Measurements from ENCODE around the gene GPR25. TPM values are rescaled to one million over a fixed set of nuclear protein-coding genes. Genes with fewer than 3 reads are reported as not detected.

Gene GPR25
- total RNA-seq, 1 experiment from 2014 or later, result not detected

DNA sequence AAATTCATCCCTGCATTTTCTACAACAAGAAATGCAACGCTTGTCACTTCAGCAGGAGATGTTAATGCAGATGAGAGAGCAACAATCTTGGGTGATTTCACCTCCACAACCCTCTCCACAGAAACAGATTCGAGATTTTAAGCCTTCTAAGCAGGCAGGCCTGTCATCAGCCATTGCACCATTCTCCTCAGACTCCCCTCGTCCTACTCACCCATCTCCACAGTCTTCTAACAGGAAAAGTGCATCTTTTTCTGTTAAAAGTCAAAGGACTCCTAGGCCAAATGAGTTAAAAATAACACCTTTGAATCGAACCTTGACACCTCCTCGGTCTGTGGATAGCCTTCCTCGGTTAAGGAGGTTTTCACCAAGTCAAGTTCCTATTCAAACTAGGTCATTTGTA is 23.4 kb upstream of the GPR25 start:
- Histone ChIP-seq H3K9me2 (ENCODE audit: insufficient read depth) (no peaks in the 10 kb centered on the region), H3K4me1 (ENCODE audit: control insufficient read depth in 1 of 2, insufficient read depth in 2 of 2, low read length in 2 of 2) (no peaks in the 10 kb centered on the region), H3K36me3 (ENCODE audit: control insufficient read depth in 1 of 2, insufficient read depth in 2 of 2, low read length in 2 of 2) (peaks cover 21 to 23% of the 10 kb centered on the region in 2 experiments), H4K20me1 (ENCODE audit: insufficient read depth) (no peaks in the 10 kb centered on the region), H3K4me3 (replicated peaks in 1 of 2; ENCODE audit: low read depth in 1 of 2, low read length in 2 of 2) (no peak overlapping the region), H3K9me3 (ENCODE audit: control insufficient read depth in 1 of 2, insufficient read depth in 1 of 2, low read depth in 1 of 2, low read length in 2 of 2) (no peaks in the 10 kb centered on the region), H3K27me3 (ENCODE audit: insufficient read depth, low read length) (no peaks in the 10 kb centered on the region), H3K4me2 (ENCODE audit: low read length) (no peak overlapping the region), H3K27ac (ENCODE audit: low read depth, low read length) (no peak overlapping the region), H3K79me2 (ENCODE audit: insufficient read depth, low read length) (no peaks in the 10 kb centered on the region), H2AFZ (ENCODE audit: low read depth, low read length, poor library complexity, severe bottlenecking) (no peak overlapping the region), H3K9ac (ENCODE audit: low read length) (no peak overlapping the region)
- ChIA-PET POLR2A (no interaction called here), RAD21 (ENCODE audit: low non-redundant PET in 1 of 2, low total read pairs in 2 of 2, uncharacterized antibody in 2 of 2, unreplicated experiment in 2 of 2) (no interaction called here), CTCF (no interaction called here)
- BruUV-seq (replicated peaks), result no TSS peak
- DNase-seq (ENCODE audit: low read depth, low spot score) (no peak), ATAC-seq (no peak)
- intact Hi-C loops (cut with micrococcal nuclease), result no loop called here
- TF ChIP-seq FOSL1 (IDR thresholded peaks at IDR 0.05; ENCODE audit: low read depth) (no peak), ZNF274 (IDR thresholded peaks at IDR 0.05; ENCODE audit: low read depth, low read length) (no peak), EGR1 (IDR thresholded peaks at IDR 0.05; ENCODE audit: low read depth) (no peak), EZH2 (IDR thresholded peaks at IDR 0.05) (no peak), SRF (IDR thresholded peaks at IDR 0.05; ENCODE audit: low read depth) (no peak), RAD21 (IDR thresholded peaks at IDR 0.05; ENCODE audit: low read depth) (no peak), JUND (IDR thresholded peaks at IDR 0.05) (no peak), CBX3 (IDR thresholded peaks at IDR 0.05; ENCODE audit: low read depth) (no peak), EZH2phosphoT487 (IDR thresholded peaks at IDR 0.05; ENCODE audit: borderline replicate concordance) (no peak), TCF7L2 (IDR thresholded peaks at IDR 0.05; ENCODE audit: borderline replicate concordance, extremely low read depth, insufficient read depth, insufficient read length) (no peak), POLR2AphosphoS5 (IDR thresholded peaks at IDR 0.05; ENCODE audit: low read depth, low read length) (no peak), YY1 (IDR thresholded peaks at IDR 0.05; ENCODE audit: extremely low read depth, insufficient replicate concordance, low read depth, low read length) (no peak), SP1 (IDR thresholded peaks at IDR 0.05; ENCODE audit: low read depth) (no peak), SIN3A (IDR thresholded peaks at IDR 0.05; ENCODE audit: low read depth) (no peak), ZFX (IDR thresholded peaks at IDR 0.05) (no peak)
- TF ChIP-seq, protein P1, sequence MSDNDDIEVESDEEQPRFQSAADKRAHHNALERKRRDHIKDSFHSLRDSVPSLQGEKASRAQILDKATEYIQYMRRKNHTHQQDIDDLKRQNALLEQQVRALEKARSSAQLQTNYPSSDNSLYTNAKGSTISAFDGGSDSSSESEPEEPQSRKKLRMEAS (IDR thresholded peaks at IDR 0.05), result no peak
- TF ChIP-seq, protein P2, sequence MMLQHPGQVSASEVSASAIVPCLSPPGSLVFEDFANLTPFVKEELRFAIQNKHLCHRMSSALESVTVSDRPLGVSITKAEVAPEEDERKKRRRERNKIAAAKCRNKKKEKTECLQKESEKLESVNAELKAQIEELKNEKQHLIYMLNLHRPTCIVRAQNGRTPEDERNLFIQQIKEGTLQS (IDR thresholded peaks at IDR 0.05), result no peak
- TF ChIP-seq, protein P3, sequence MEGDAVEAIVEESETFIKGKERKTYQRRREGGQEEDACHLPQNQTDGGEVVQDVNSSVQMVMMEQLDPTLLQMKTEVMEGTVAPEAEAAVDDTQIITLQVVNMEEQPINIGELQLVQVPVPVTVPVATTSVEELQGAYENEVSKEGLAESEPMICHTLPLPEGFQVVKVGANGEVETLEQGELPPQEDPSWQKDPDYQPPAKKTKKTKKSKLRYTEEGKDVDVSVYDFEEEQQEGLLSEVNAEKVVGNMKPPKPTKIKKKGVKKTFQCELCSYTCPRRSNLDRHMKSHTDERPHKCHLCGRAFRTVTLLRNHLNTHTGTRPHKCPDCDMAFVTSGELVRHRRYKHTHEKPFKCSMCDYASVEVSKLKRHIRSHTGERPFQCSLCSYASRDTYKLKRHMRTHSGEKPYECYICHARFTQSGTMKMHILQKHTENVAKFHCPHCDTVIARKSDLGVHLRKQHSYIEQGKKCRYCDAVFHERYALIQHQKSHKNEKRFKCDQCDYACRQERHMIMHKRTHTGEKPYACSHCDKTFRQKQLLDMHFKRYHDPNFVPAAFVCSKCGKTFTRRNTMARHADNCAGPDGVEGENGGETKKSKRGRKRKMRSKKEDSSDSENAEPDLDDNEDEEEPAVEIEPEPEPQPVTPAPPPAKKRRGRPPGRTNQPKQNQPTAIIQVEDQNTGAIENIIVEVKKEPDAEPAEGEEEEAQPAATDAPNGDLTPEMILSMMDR (IDR thresholded peaks at IDR 0.05 in 2 of 3, conservative IDR thresholded peaks at IDR 0.05 in 1 of 3; ENCODE audit: borderline replicate concordance in 1 of 3, insufficient read depth in 1 of 3, low read depth in 2 of 3, low read length in 2 of 3), result no peak
- TF ChIP-seq, protein P4, sequence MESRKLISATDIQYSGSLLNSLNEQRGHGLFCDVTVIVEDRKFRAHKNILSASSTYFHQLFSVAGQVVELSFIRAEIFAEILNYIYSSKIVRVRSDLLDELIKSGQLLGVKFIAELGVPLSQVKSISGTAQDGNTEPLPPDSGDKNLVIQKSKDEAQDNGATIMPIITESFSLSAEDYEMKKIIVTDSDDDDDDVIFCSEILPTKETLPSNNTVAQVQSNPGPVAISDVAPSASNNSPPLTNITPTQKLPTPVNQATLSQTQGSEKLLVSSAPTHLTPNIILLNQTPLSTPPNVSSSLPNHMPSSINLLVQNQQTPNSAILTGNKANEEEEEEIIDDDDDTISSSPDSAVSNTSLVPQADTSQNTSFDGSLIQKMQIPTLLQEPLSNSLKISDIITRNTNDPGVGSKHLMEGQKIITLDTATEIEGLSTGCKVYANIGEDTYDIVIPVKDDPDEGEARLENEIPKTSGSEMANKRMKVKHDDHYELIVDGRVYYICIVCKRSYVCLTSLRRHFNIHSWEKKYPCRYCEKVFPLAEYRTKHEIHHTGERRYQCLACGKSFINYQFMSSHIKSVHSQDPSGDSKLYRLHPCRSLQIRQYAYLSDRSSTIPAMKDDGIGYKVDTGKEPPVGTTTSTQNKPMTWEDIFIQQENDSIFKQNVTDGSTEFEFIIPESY (IDR thresholded peaks at IDR 0.05; ENCODE audit: extremely low read depth, insufficient replicate concordance, low read length), result no peak

Data from HCT116 (cell line).